H1 (cell line): ENCODE data around the gene COX19. TPM values are rescaled to one million over a fixed set of nuclear protein-coding genes. Genes with fewer than 3 reads are reported as not detected.

Source experiments
- CTCF ChIA-PET: fragments of 300-600 bp; sonication (Branson Sonifier 250); formaldehyde crosslinking; loops from one replicate; lab custom pipeline; 2021; ENCODE audit not compliant: partially characterized antibody; lab: Charles Lee
- POLR2A ChIA-PET: fragments of 300-600 bp; sonication (Branson Sonifier 250); formaldehyde crosslinking; loops from one replicate; lab custom pipeline; 2021; ENCODE audit warnings: inconsistent platforms; ENCODE audit not compliant: partially characterized antibody; lab: Charles Lee
- DNase-seq, 2 experiments: peaks; one replicate each; pipeline versions ENCODE4 v3.0.0 to v3.0.0-alpha.2; 2010 to 2022; ENCODE audit warnings: low spot score in 2 of 2, low read depth in 1 of 2, mixed read lengths in 1 of 2
- FAIRE-seq: peaks from 2 replicates; lab custom pipeline; 2011; peaks lifted over from hg19 to GRCh38; lab: Jason Lieb, UNC
- H2AFZ ChIP-seq: 2 replicates; pipeline ENCODE4 v1.8.1; 2012; ENCODE audit warnings: low read length, inconsistent platforms
- H2AK5ac ChIP-seq: 2 replicates; pipeline ENCODE4 v1.6.1; 2013; ENCODE audit warnings: low read depth, low read length
- H2BK120ac ChIP-seq: replicated peaks from 2 replicates; pipeline ENCODE3; 2013; ENCODE audit warnings: low read depth, low read length, inconsistent platforms
- H2BK12ac ChIP-seq: 2 replicates; pipeline ENCODE4 v1.6.1; 2013; ENCODE audit warnings: low read depth, low read length
- H2BK15ac ChIP-seq: 2 replicates; pipeline ENCODE4 v1.6.1; 2013; ENCODE audit warnings: low read length
- H2BK20ac ChIP-seq: 2 replicates; pipeline ENCODE4 v1.6.1; 2013; ENCODE audit warnings: low read length
- H2BK5ac ChIP-seq: 2 replicates; pipeline ENCODE4 v1.6.1; 2013; ENCODE audit warnings: low read depth, low read length
- H3K14ac ChIP-seq: 2 replicates; pipeline ENCODE4 v1.6.1; 2013; ENCODE audit warnings: inconsistent platforms; ENCODE audit not compliant: insufficient read length
- H3K18ac ChIP-seq: 2 replicates; pipeline ENCODE4 v1.6.1; 2013; ENCODE audit warnings: low read length; ENCODE audit errors: extremely low read depth
- H3K23ac ChIP-seq: 2 replicates; pipeline ENCODE4 v1.6.1; 2013; ENCODE audit warnings: inconsistent platforms; ENCODE audit not compliant: insufficient read length
- H3K23me2 ChIP-seq: 2 replicates; pipeline ENCODE4 v1.6.1; 2013; ENCODE audit warnings: low read depth, low read length
- H3K27ac ChIP-seq: 2 replicates; pipeline ENCODE4 v1.6.1; 2011; ENCODE audit warnings: low read depth, low read length, inconsistent platforms
- H3K27me3 ChIP-seq, 4 experiments: replicated peaks in 1 of 4; 1 replicate in 1 of 4; 2 replicates in 3 of 4; pipeline versions ENCODE4 v1.6.1 to v1.8.1; 2011 to 2013; ENCODE audit warnings: low read length in 3 of 4, mild to moderate bottlenecking in 3 of 4, inconsistent platforms in 2 of 4, mixed read lengths in 2 of 4, moderate library complexity in 1 of 4; ENCODE audit not compliant: control insufficient read depth in 3 of 4, insufficient read depth in 3 of 4; ENCODE audit errors: extremely low read depth in 1 of 4
- H3K36me3 ChIP-seq, 4 experiments: 2 replicates each; pipeline versions ENCODE4 v1.6.1 to v1.8.1; 2011 to 2013; ENCODE audit warnings: mild to moderate bottlenecking in 4 of 4, low read length in 3 of 4, moderate library complexity in 2 of 4, control low read depth in 1 of 4, inconsistent platforms in 1 of 4; ENCODE audit not compliant: insufficient read depth in 4 of 4, control insufficient read depth in 2 of 4
- H3K4ac ChIP-seq: replicated peaks from 2 replicates; pipeline ENCODE3; 2013; ENCODE audit warnings: low read length, low read depth, mixed read lengths, inconsistent platforms; ENCODE audit not compliant: insufficient read length
- H3K4me1 ChIP-seq, 4 experiments: replicated peaks in 1 of 4; 1 replicate in 1 of 4; 2 replicates in 3 of 4; pipeline versions ENCODE4 v1.6.1 to v1.8.1; 2011 to 2013; ENCODE audit warnings: low read length in 3 of 4, inconsistent platforms in 2 of 4, mixed read lengths in 1 of 4; ENCODE audit not compliant: insufficient read depth in 4 of 4, control insufficient read depth in 3 of 4
- H3K4me2 ChIP-seq, 2 experiments: 2 replicates each; pipeline versions ENCODE4 v1.6.1 to v1.8.1; 2011 to 2013; ENCODE audit warnings: low read depth in 2 of 2, low read length in 2 of 2, control low read depth in 1 of 2, inconsistent platforms in 1 of 2, mild to moderate bottlenecking in 1 of 2; ENCODE audit not compliant: insufficient read depth in 1 of 2
- H3K4me3 ChIP-seq, 4 experiments: fragments of 200-600, 300-600 bp in 1 of 4; sonication (generic), shearing (Covaris generic), sonication (Bioruptor Twin) in 1 of 4; 2 replicates each; pipeline versions ENCODE4 v1.5.1 to v1.8.1; 2011 to 2016; ENCODE audit warnings: low read length in 4 of 4, low read depth in 3 of 4, control low read depth in 2 of 4, inconsistent platforms in 2 of 4, mild to moderate bottlenecking in 2 of 4, mixed read lengths in 1 of 4, moderate library complexity in 1 of 4; ENCODE audit not compliant: insufficient read depth in 2 of 4; ENCODE audit errors: extremely low read depth in 1 of 4
- H3K56ac ChIP-seq: replicated peaks from 2 replicates; pipeline ENCODE3; 2013; ENCODE audit warnings: low read depth, mild to moderate bottlenecking, mixed read lengths, low read length, inconsistent platforms; ENCODE audit not compliant: insufficient read length
- H3K79me1 ChIP-seq: 2 replicates; pipeline ENCODE4 v1.6.1; 2013; ENCODE audit warnings: low read depth, low read length, control low read depth
- H3K79me2 ChIP-seq, 2 experiments: 2 replicates each; pipeline versions ENCODE4 v1.6.1 to v1.8.1; 2012 to 2013; ENCODE audit warnings: low read length in 2 of 2, mild to moderate bottlenecking in 2 of 2, inconsistent platforms in 1 of 2; ENCODE audit not compliant: insufficient read depth in 2 of 2, control insufficient read depth in 1 of 2
- H3K9ac ChIP-seq, 4 experiments: replicated peaks in 1 of 4; 1 replicate in 1 of 4; 2 replicates in 3 of 4; pipeline versions ENCODE4 v1.6.1 to v1.8.1; 2011 to 2013; ENCODE audit warnings: low read depth in 3 of 4, low read length in 3 of 4, control low read depth in 2 of 4, mild to moderate bottlenecking in 2 of 4, moderate library complexity in 2 of 4, inconsistent platforms in 1 of 4; ENCODE audit errors: extremely low read depth in 1 of 4
- H3K9me3 ChIP-seq, 2 experiments: 2 replicates each; pipeline versions ENCODE4 v1.6.1 to v1.8.1; 2012 to 2013; ENCODE audit warnings: mild to moderate bottlenecking in 2 of 2, moderate library complexity in 2 of 2, control low read depth in 1 of 2, inconsistent platforms in 1 of 2, low read depth in 1 of 2, low read length in 1 of 2, mixed read lengths in 1 of 2; ENCODE audit not compliant: insufficient read depth in 2 of 2
- H4K20me1 ChIP-seq, 2 experiments: replicated peaks in 1 of 2; 2 replicates each; pipeline versions ENCODE3 to v1.8.1; 2011 to 2013; ENCODE audit warnings: inconsistent platforms in 2 of 2, low read length in 2 of 2, mild to moderate bottlenecking in 1 of 2; ENCODE audit not compliant: insufficient read depth in 2 of 2, control insufficient read depth in 1 of 2
- H4K5ac ChIP-seq: 2 replicates; pipeline ENCODE4 v1.6.1; 2013; ENCODE audit warnings: low read length, low read depth, mixed read lengths, inconsistent platforms; ENCODE audit not compliant: insufficient read length
- H4K8ac ChIP-seq: 2 replicates; pipeline ENCODE4 v1.8.0; 2013; ENCODE audit warnings: mild to moderate bottlenecking, moderate library complexity, low read length, inconsistent platforms; ENCODE audit not compliant: insufficient read depth; ENCODE audit errors: extremely low read depth
- H4K91ac ChIP-seq: replicated peaks from 2 replicates; pipeline ENCODE3; 2013; ENCODE audit warnings: low read length, mixed read lengths, inconsistent platforms; ENCODE audit not compliant: insufficient read length
- EGR1 ChIP-seq: IDR thresholded peaks from 2 replicates; pipeline ENCODE4 v1.6.1; 2011; ENCODE audit warnings: low read depth, low read length, borderline replicate concordance
- POLR2AphosphoS5 ChIP-seq: IDR thresholded peaks from 2 replicates; pipeline ENCODE4 v1.6.1; 2011; ENCODE audit warnings: low read depth, low read length
- RXRA ChIP-seq: IDR thresholded peaks from 2 replicates; pipeline ENCODE4 v1.6.1; 2011; ENCODE audit warnings: low read depth, mild to moderate bottlenecking, low read length, moderate library complexity; ENCODE audit not compliant: insufficient read depth
- WGBS, 2 experiments: shearing (Covaris generic) in 1 of 2; methylation state at CpG; one replicate each; pipeline versions ENCODE4 v1.1.6 to v1.1.7; 2013 to 2015; ENCODE audit warnings: low lambda C conversion rate in 2 of 2, mixed read lengths in 2 of 2, inconsistent platforms in 1 of 2, low coverage in 1 of 2, missing lambda C conversion rate in 1 of 2; ENCODE audit not compliant: insufficient replicate concordance in 2 of 2, insufficient coverage in 1 of 2, insufficient read length in 1 of 2; ENCODE audit errors: extremely low coverage in 1 of 2, missing lambda C conversion rate in 1 of 2; 5-methylcytosine and 5-hydroxymethylcytosine counted together
- polyA plus RNA-seq, 7 experiments: library from polyadenylated mRNA; depleted of rRNA in 3 of 7; stranded (reverse) in 5 of 7; unstranded in 2 of 7; fragments of >200 nt in 5 of 7; fragments of 200-250 nt in 2 of 7; gene quantifications; 1 replicate in 5 of 7; 2 replicates in 1 of 7; 4 replicates in 1 of 7; pipeline versions ENCODE4 v1.2.1 to v1.2.3, GENCODE V29; 2011 to 2013; ENCODE audit warnings: missing spikeins in 2 of 7, mixed read lengths in 2 of 7
- total RNA-seq: library from RNA; stranded (reverse); fragmentation: NEBNext Ultra II Directional; extraction: Animal tissue kit (Norgen Biotek cat#: 25700); gene quantifications from 2 replicates; pipeline ENCODE4 v1.2.1, GENCODE V29; 2021

Gene COX19
- total and polyA plus RNA-seq, 2 of the 8 experiments (the other 6 are each of a cell fraction or from before 2014, with no cell fraction given), result 3.9 to 7.9 TPM

GRCh38 chr7:935164-935873 is 40.0 kb downstream of the COX19 start:
- H2BK120ac ChIP-seq, result no peak overlapping the region
- TF ChIP-seq POLR2AphosphoS5, result no peak
- TF ChIP-seq RXRA, result no peak
- no peak for TF ChIP-seq EGR1
- no peak for FAIRE-seq
- no peak overlapping the region for H4K91ac ChIP-seq
- H3K18ac ChIP-seq, result no peak overlapping the region
- no peaks in the 10 kb centered on the region; a peak in 3 of 7 replicates for H3K4me1 ChIP-seq
- H3K23me2 ChIP-seq, result no peaks in the 10 kb centered on the region
- no peaks in the 10 kb centered on the region for H3K79me1 ChIP-seq
- no peak overlapping the region for H3K4ac ChIP-seq
- 95% methylated on average over 21 of the region's 46 CpGs; no CpG with 5 or more reads in 1 of the 2 experiments for WGBS, 2 experiments
- H3K36me3 ChIP-seq, result no peaks in the 10 kb centered on the region
- H3K56ac ChIP-seq, result no peak overlapping the region
- no peak overlapping the region for H3K4me3 ChIP-seq
- no peaks in the 10 kb centered on the region for H3K79me2 ChIP-seq
- no peak overlapping the region for H3K4me2 ChIP-seq
- H3K27me3 ChIP-seq, result no peaks in the 10 kb centered on the region
- DNase-seq, result no peak
- no peak overlapping the region for H2BK5ac ChIP-seq
- no peak overlapping the region for H2BK12ac ChIP-seq
- H2AK5ac ChIP-seq, result no peak overlapping the region
- H3K9ac ChIP-seq, result no peak overlapping the region
- no peak overlapping the region for H3K14ac ChIP-seq
- no peak overlapping the region for H4K8ac ChIP-seq
- no peak overlapping the region for H3K27ac ChIP-seq
- no peak overlapping the region for H2AFZ ChIP-seq
- POLR2A ChIA-PET, result interaction anchor here (0.7 to 1.1 kb wide), 3 partner anchors 10 to 30 kb away, joined by 3 read pairs; no protein-coding TSS in a partner anchor
- CTCF ChIA-PET, result interaction anchor here (1.0 to 1.1 kb wide), 2 partner anchors 13 to 35 kb away, joined by 3 read pairs; no protein-coding TSS in a partner anchor
- H4K5ac ChIP-seq, result no peak overlapping the region
- H3K23ac ChIP-seq, result no peak overlapping the region
- H2BK15ac ChIP-seq, result no peak overlapping the region
- no peaks in the 10 kb centered on the region for H3K9me3 ChIP-seq
- H4K20me1 ChIP-seq, result no peaks in the 10 kb centered on the region
- no peak overlapping the region for H2BK20ac ChIP-seq
